H1 (cell line): ENCODE data around the gene ARRDC2. TPM values are rescaled to one million over a fixed set of nuclear protein-coding genes. Genes with fewer than 3 reads are reported as not detected.

Source experiments
- ASH2L ChIP-seq: fragments of 200-600, 300-600 bp; sonication (generic); IDR thresholded peaks from one replicate; pipeline ENCODE4 v1.7.1; 2017; ENCODE audit warnings: low read length
- CHD2 ChIP-seq: IDR thresholded peaks from 2 replicates; pipeline ENCODE4 v1.6.1; 2012; ENCODE audit warnings: low read length, improper control_type of control experiment
- CREB1 ChIP-seq: IDR thresholded peaks from 2 replicates; pipeline ENCODE4 v1.6.1; 2012; ENCODE audit warnings: inconsistent platforms
- EGR1 ChIP-seq: IDR thresholded peaks from 2 replicates; pipeline ENCODE4 v1.6.1; 2011; ENCODE audit warnings: low read depth, low read length, borderline replicate concordance
- EZH2 ChIP-seq: fragments of 200-600 bp; sonication (generic); IDR thresholded peaks from 2 replicates; pipeline ENCODE4 v1.7.1; 2012; ENCODE audit warnings: low read depth, mild to moderate bottlenecking, moderate library complexity, low read length, inconsistent platforms; ENCODE audit not compliant: severe bottlenecking
- KDM1A ChIP-seq: fragments of 200-600, 300-600 bp; sonication (generic); IDR thresholded peaks from 2 replicates; pipeline ENCODE4 v1.7.1; 2016; ENCODE audit warnings: mild to moderate bottlenecking, low read length, borderline replicate concordance
- NRF1 ChIP-seq: IDR thresholded peaks from 2 replicates; pipeline ENCODE4 v1.6.1; 2011; ENCODE audit warnings: mild to moderate bottlenecking, low read depth, low read length, improper control_type of control experiment
- POLR2AphosphoS5 ChIP-seq: IDR thresholded peaks from 2 replicates; pipeline ENCODE4 v1.6.1; 2011; ENCODE audit warnings: low read depth, low read length
- RBBP5 ChIP-seq: IDR thresholded peaks from 2 replicates; pipeline ENCODE4 v1.7.1; 2012; ENCODE audit warnings: low read depth, mild to moderate bottlenecking, inconsistent platforms, low read length, moderate library complexity, borderline replicate concordance
- SP1 ChIP-seq: IDR thresholded peaks from 2 replicates; pipeline ENCODE4 v1.6.1; 2011; ENCODE audit warnings: low read depth, low read length
- SP4 ChIP-seq: IDR thresholded peaks from 2 replicates; pipeline ENCODE4 v1.6.1; 2012; ENCODE audit warnings: low read length, inconsistent platforms
- SRF ChIP-seq: IDR thresholded peaks from 2 replicates; pipeline ENCODE4 v1.6.1; 2011; ENCODE audit warnings: mild to moderate bottlenecking, low read depth, low read length, moderate library complexity
- SUZ12 ChIP-seq: fragments of 200-600 bp; sonication (generic); IDR thresholded peaks from 2 replicates; pipeline ENCODE4 v1.6.1; 2012; ENCODE audit warnings: mild to moderate bottlenecking, inconsistent platforms, low read length, moderate library complexity, mixed read lengths
- TAF1 ChIP-seq: IDR thresholded peaks from 2 replicates; pipeline ENCODE4 v1.6.1; 2011; ENCODE audit warnings: mild to moderate bottlenecking, low read depth, low read length
- TBP ChIP-seq: IDR thresholded peaks from 2 replicates; pipeline ENCODE4 v1.6.1; 2011; ENCODE audit warnings: low read depth, low read length, improper control_type of control experiment
- polyA plus RNA-seq, 7 experiments: library from polyadenylated mRNA; depleted of rRNA in 3 of 7; stranded (reverse) in 5 of 7; unstranded in 2 of 7; fragments of >200 nt in 5 of 7; fragments of 200-250 nt in 2 of 7; gene quantifications; 1 replicate in 5 of 7; 2 replicates in 1 of 7; 4 replicates in 1 of 7; pipeline versions ENCODE4 v1.2.1 to v1.2.3, GENCODE V29; 2011 to 2013; ENCODE audit warnings: missing spikeins in 2 of 7, mixed read lengths in 2 of 7
- total RNA-seq: library from RNA; stranded (reverse); fragmentation: NEBNext Ultra II Directional; extraction: Animal tissue kit (Norgen Biotek cat#: 25700); gene quantifications from 2 replicates; pipeline ENCODE4 v1.2.1, GENCODE V29; 2021
- TF ChIP-seq, protein P1 (sequence below): IDR thresholded peaks from 2 replicates; pipeline ENCODE4 v1.6.1; 2012; ENCODE audit warnings: inconsistent platforms

ARRDC2 gene
- total and polyA plus RNA-seq, 2 of the 8 experiments (the other 6 are each of a cell fraction or from before 2014, with no cell fraction given): 5.4 to 6.9 TPM

DNA sequence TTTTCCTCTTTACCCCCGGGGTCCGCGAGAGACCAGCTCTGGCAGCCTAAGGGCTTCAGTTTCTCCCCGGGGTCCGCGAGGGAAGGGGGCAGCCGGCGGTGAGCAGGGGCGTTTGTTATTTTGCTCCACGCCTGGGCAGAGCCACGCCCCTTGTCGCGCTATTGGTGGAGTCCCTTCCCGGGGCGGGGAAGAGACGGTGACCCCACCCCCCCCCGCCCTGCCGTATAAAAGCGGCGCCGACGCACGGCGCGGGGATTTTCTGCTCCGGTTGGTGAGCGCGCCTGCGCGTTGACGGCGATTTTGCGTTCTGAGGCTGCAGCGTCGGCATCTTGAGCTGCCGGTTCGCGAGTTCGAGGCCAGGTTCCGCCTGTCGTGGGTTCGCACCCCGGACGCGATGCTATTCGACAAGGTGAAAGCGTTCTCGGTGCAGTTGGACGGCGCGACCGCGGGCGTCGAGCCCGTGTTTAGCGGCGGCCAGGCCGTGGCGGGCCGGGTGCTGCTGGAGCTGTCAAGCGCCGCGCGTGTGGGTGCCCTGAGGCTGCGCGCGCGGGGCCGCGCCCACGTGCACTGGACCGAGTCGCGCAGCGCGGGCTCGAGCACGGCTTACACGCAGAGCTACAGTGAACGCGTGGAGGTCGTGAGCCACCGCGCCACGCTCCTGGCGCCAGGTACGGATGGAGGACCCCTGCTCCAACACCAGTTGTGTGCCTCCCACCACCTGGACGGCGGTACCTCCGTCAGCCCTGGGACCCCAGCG, at the start of gene ARRDC2 (continued):
- TF ChIP-seq KDM1A: peak; percentile 92
- TF ChIP-seq TBP: peak; percentile 78
- no peak for TF ChIP-seq SRF
- 0 out of 2 replicates have a peak, but pooled peaks have one; percentile 54 for TF ChIP-seq SP1
- no peak for TF ChIP-seq SP4
- TF ChIP-seq POLR2AphosphoS5: peak; percentile 70
- TF ChIP-seq ASH2L: no peak
- peak; percentile 87 for TF ChIP-seq CREB1
- TF ChIP-seq EZH2: no peak
- TF ChIP-seq, protein P1, sequence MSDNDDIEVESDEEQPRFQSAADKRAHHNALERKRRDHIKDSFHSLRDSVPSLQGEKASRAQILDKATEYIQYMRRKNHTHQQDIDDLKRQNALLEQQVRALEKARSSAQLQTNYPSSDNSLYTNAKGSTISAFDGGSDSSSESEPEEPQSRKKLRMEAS: peak; percentile 46; the same call in 1 of the 2 replicates
- TF ChIP-seq TAF1: peak; percentile 62
- no peak for TF ChIP-seq CHD2
- peak; percentile 44 for TF ChIP-seq NRF1
- TF ChIP-seq RBBP5: no peak
- no peak for TF ChIP-seq SUZ12
- TF ChIP-seq EGR1: no peak
